RWPE2 (cell line): ENCODE data around the gene PDE9A.

Experiments used
- ATAC-seq: fragments of 200-7000 bp; cut with Tn5 transposase; 3 replicates; pipeline ENCODE4 v1.9.1; 2021; ENCODE audit warnings: low read depth
- DNase-seq: peaks from one replicate; pipeline ENCODE4 v3.0.0-alpha.2; 2020; ENCODE audit warnings: low spot score
- H3K27ac ChIP-seq: fragments of 450-650 bp; 2 replicates; pipeline ENCODE4 v1.5.1; 2017; ENCODE audit warnings: mild to moderate bottlenecking; ENCODE audit not compliant: poor library complexity, severe bottlenecking
- H3K27me3 ChIP-seq: fragments of 250-450 bp; sonication (Bioruptor Pico); 2 replicates; pipeline ENCODE4 v1.5.1; 2021; ENCODE audit warnings: mild to moderate bottlenecking, moderate library complexity; ENCODE audit not compliant: insufficient read depth, poor library complexity, severe bottlenecking
- H3K36me3 ChIP-seq: fragments of 250-450 bp; sonication (Bioruptor Pico); 2 replicates; pipeline ENCODE4 v1.5.1; 2020; ENCODE audit warnings: low read depth, mild to moderate bottlenecking, moderate library complexity
- H3K4me1 ChIP-seq: fragments of 250-450 bp; sonication (Bioruptor Pico); 2 replicates; pipeline ENCODE4 v1.5.1; 2021; ENCODE audit warnings: mild to moderate bottlenecking, moderate library complexity; ENCODE audit not compliant: insufficient read depth, poor library complexity, severe bottlenecking
- H3K4me3 ChIP-seq: fragments of 250-450 bp; sonication (Bioruptor Pico); 2 replicates; pipeline ENCODE4 v1.5.1; 2021; ENCODE audit warnings: mild to moderate bottlenecking, moderate library complexity; ENCODE audit not compliant: severe bottlenecking
- H3K9me3 ChIP-seq: fragments of 250-450 bp; sonication (Bioruptor Pico); 2 replicates; pipeline ENCODE4 v1.5.1; 2021; ENCODE audit warnings: mild to moderate bottlenecking, moderate library complexity; ENCODE audit not compliant: severe bottlenecking
- TF ChIP-seq, protein P1 (sequence below): fragments of 450-650 bp; IDR thresholded peaks from one replicate; pipeline ENCODE4 v1.5.1; 2017; ENCODE audit warnings: mild to moderate bottlenecking, moderate library complexity; ENCODE audit not compliant: poor library complexity, severe bottlenecking

The PDE9A gene

DNA sequence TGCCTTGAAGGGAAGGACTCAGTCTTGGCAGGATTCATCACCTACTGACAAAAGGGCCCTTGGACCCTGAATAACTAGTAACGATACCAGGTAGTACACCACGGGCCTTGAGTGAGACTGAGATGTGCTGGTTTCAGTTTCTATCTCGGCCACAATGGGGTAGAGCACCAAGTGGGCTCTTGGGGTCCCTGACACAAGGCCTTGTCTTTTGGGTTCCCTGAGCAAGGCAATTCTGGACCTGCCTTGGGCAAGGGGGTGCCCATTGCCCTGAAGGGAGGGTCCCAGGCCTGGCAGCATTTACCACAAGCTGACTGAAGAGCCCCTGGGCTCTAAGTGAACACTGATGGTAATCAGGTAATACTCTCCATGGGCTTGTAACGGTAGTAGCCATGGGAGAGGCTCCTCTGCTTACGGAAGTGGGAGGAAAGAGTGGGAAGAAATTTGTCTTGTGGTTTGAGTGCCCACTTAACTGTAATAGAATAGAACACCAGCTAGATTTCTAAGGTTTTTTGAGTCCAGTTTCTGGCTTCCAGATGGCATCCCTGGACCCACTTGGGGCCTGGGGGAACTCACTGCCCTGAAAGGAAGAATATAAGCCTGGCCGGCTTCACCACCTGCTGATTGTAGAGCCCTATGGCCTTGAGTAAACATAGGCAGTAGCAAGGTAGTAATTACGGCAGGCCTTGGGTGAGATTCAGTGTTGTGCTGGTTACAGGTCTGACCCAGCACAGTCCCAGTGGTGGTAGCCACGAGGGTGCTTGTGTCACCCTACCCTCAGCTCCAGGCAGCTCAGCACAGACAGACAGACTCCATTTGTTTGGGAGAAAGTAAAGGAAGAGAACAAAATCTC is 167.4 kb downstream of the PDE9A start:
- H3K27me3 ChIP-seq: peaks cover 16% of the 10 kb centered on the region

More for the DNA sequence above, 167.4 kb downstream of the PDE9A start:
- Histone ChIP-seq H3K9me3 (no peaks in the 10 kb centered on the region), H3K4me3 (no peak overlapping the region), H3K36me3 (no peaks in the 10 kb centered on the region), H3K27ac (no peak overlapping the region), H3K4me1 (no peaks in the 10 kb centered on the region)
- no peak for ATAC-seq
- TF ChIP-seq, protein P1, sequence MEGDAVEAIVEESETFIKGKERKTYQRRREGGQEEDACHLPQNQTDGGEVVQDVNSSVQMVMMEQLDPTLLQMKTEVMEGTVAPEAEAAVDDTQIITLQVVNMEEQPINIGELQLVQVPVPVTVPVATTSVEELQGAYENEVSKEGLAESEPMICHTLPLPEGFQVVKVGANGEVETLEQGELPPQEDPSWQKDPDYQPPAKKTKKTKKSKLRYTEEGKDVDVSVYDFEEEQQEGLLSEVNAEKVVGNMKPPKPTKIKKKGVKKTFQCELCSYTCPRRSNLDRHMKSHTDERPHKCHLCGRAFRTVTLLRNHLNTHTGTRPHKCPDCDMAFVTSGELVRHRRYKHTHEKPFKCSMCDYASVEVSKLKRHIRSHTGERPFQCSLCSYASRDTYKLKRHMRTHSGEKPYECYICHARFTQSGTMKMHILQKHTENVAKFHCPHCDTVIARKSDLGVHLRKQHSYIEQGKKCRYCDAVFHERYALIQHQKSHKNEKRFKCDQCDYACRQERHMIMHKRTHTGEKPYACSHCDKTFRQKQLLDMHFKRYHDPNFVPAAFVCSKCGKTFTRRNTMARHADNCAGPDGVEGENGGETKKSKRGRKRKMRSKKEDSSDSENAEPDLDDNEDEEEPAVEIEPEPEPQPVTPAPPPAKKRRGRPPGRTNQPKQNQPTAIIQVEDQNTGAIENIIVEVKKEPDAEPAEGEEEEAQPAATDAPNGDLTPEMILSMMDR: no peak
- DNase-seq: no peak
